ENCODE measurements around the gene CSNK2A3.

CSNK2A3 gene

DNA sequence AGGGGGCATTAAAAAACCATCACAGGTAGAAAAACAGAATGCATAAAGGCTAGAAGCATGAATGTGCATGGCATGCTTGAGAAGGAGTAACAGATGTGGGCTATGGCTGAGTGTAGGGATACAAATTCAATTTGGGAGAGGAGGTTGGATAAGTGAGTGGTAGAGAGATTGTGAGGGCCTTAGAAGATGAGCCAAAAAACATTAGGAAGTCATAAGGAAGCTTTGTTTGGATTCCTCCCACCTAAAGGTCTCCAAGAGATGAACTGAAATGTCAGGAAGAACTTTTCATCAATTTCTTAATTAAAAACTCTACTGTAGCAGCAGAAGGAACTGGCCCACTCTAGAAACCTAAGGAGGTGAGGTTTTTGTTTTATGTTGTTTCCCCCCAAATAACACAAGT, 41.2 kb upstream of the CSNK2A3 start:
- Histone ChIP-seq H3K18ac (ENCODE audit: low read length) (no peak overlapping the region), H3K23ac (ENCODE audit: low read depth, low read length, poor library complexity) (no peak overlapping the region), H3K4ac (ENCODE audit: low read length) (no peak overlapping the region), H3K27ac (replicated peaks; ENCODE audit: low read length) (no peak overlapping the region), H3K9ac (ENCODE audit: low read depth, low read length, poor library complexity) (no peak overlapping the region), H2BK12ac (ENCODE audit: low read length) (no peak overlapping the region), H3K79me1 (ENCODE audit: low read depth, low read length) (no peaks in the 10 kb centered on the region), H4K91ac (ENCODE audit: low read depth, low read length, poor library complexity) (no peak overlapping the region), H3K14ac (ENCODE audit: low read length) (no peak overlapping the region), H3K4me2 (ENCODE audit: insufficient read depth, low read length, poor library complexity, severe bottlenecking) (no peak overlapping the region), H3K4me3 (ENCODE audit: low read length in 2 of 2) (no peak overlapping the region), H2AFZ (ENCODE audit: low read length) (no peak overlapping the region), H2BK120ac (ENCODE audit: low read depth, low read length) (no peak overlapping the region), H3K9me3 (replicated peaks in 1 of 2; ENCODE audit: control insufficient read depth in 2 of 2, insufficient read depth in 1 of 2, low read depth in 1 of 2, low read length in 2 of 2) (no peaks in the 10 kb centered on the region), H4K8ac (ENCODE audit: low read depth, low read length) (no peak overlapping the region), H3K27me3 (ENCODE audit: control insufficient read depth in 3 of 3, insufficient read depth in 3 of 3, low read depth in 1 of 3, low read length in 3 of 3) (no peaks in the 10 kb centered on the region), H2BK5ac (ENCODE audit: low read length) (no peak overlapping the region), H2AK5ac (ENCODE audit: low read depth, low read length) (no peak overlapping the region), H3K4me1 (ENCODE audit: control insufficient read depth in 2 of 2, insufficient read depth in 1 of 2, low read depth in 1 of 2, low read length in 2 of 2) (peaks cover 0 to 1% of the 10 kb centered on the region in 2 donors), H3K36me3 (replicated peaks in 1 of 2; ENCODE audit: control insufficient read depth in 2 of 2, insufficient read depth in 2 of 2, low read length in 2 of 2) (no peaks in the 10 kb centered on the region), H2BK15ac (ENCODE audit: low read length) (no peak overlapping the region)
- DNase-seq (ENCODE audit: low spot score) = no peak

DNA sequence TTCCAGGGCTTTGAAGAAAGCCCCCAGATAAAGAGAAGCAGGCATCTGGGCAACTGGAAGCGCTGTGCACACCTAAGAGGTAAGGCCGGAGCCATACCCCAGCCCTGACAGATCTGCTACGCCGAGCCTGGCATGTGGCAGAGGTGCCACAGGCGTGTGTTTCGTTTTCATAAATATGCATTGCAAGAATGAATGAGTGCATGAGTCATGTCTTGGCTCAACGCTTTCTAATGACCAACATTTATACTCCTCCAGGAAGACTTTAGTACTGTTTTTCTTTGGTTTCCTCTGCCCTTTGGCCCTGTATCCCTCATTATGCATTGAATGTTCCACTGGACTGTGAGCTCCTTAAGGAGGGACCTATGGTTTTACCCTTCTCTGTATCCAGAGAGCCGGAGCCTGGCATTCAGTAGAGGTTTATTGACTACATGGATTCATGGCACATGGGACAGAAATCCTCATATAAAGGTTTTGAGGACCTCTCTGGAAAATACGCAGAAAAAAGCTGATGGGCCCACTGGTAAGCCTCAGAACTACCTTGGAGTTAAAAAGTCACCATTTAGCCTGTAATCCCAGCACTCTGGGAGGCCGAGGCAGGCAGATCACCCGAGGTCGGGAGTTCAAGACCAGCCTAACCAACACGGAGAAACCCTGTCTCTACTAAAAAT, 38.9 kb upstream of the CSNK2A3 start:
- Histone ChIP-seq H3K4ac (ENCODE audit: low read length) (no peak overlapping the region), H3K4me2 (ENCODE audit: insufficient read depth, low read length, poor library complexity, severe bottlenecking) (no peak overlapping the region), H3K4me3 (ENCODE audit: low read length in 2 of 2) (no peak overlapping the region), H3K4me1 (ENCODE audit: control insufficient read depth in 2 of 2, insufficient read depth in 1 of 2, low read depth in 1 of 2, low read length in 2 of 2) (peaks cover 0 to 3% of the 10 kb centered on the region in 2 donors), H3K23ac (ENCODE audit: low read depth, low read length, poor library complexity) (no peak overlapping the region), H3K14ac (ENCODE audit: low read length) (no peak overlapping the region), H3K9me3 (replicated peaks in 1 of 2; ENCODE audit: control insufficient read depth in 2 of 2, insufficient read depth in 1 of 2, low read depth in 1 of 2, low read length in 2 of 2) (no peaks in the 10 kb centered on the region), H2BK120ac (ENCODE audit: low read depth, low read length) (no peak overlapping the region), H4K91ac (ENCODE audit: low read depth, low read length, poor library complexity) (no peak overlapping the region), H3K79me1 (ENCODE audit: low read depth, low read length) (no peaks in the 10 kb centered on the region), H2BK15ac (ENCODE audit: low read length) (no peak overlapping the region), H4K8ac (ENCODE audit: low read depth, low read length) (no peak overlapping the region), H2AFZ (ENCODE audit: low read length) (no peak overlapping the region), H3K18ac (ENCODE audit: low read length) (no peak overlapping the region), H3K27me3 (ENCODE audit: control insufficient read depth in 3 of 3, insufficient read depth in 3 of 3, low read depth in 1 of 3, low read length in 3 of 3) (no peaks in the 10 kb centered on the region), H2BK12ac (ENCODE audit: low read length) (no peak overlapping the region), H3K9ac (ENCODE audit: low read depth, low read length, poor library complexity) (no peak overlapping the region), H2BK5ac (ENCODE audit: low read length) (no peak overlapping the region), H3K27ac (replicated peaks; ENCODE audit: low read length) (no peak overlapping the region), H2AK5ac (ENCODE audit: low read depth, low read length) (no peak overlapping the region), H3K36me3 (replicated peaks in 1 of 2; ENCODE audit: control insufficient read depth in 2 of 2, insufficient read depth in 2 of 2, low read length in 2 of 2) (no peaks in the 10 kb centered on the region)
- WGBS, 2 donors (ENCODE audit: extremely low coverage in 2 of 2, insufficient read length in 2 of 2, insufficient replicate concordance in 1 of 2) = no CpG with 5 or more reads among the region's 13 CpGs
- no peak for DNase-seq (ENCODE audit: low spot score)

DNA sequence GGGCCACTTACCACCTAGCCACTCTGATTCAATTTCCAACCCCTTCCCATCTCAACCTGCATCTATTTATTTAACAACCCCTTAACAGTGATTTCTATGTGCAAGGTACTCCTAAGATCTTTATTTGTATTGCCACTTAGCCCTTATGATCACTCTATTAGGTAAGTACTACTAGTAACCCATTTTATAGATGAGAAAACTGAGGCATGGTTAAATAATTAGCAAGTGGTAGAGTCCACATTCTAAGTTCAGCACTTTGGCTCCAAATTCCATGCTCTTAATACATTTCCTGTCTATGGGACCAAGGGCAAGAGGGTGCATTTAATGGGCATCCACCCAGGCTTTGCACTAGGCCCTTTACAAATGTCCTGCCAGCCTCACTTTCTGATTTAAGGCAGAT, 38.1 kb upstream of the CSNK2A3 start:
- H2BK120ac ChIP-seq (ENCODE audit: low read depth, low read length) = no peak overlapping the region
- no peak overlapping the region for H3K27ac ChIP-seq (replicated peaks; ENCODE audit: low read length)
- H3K4ac ChIP-seq (ENCODE audit: low read length) = no peak overlapping the region
- H4K8ac ChIP-seq (ENCODE audit: low read depth, low read length) = no peak overlapping the region
- H3K4me1 ChIP-seq (ENCODE audit: control insufficient read depth in 2 of 2, insufficient read depth in 1 of 2, low read depth in 1 of 2, low read length in 2 of 2) = peaks cover 0 to 3% of the 10 kb centered on the region in 2 donors
- H3K23ac ChIP-seq (ENCODE audit: low read depth, low read length, poor library complexity) = no peak overlapping the region
- H4K91ac ChIP-seq (ENCODE audit: low read depth, low read length, poor library complexity) = no peak overlapping the region
- H3K14ac ChIP-seq (ENCODE audit: low read length) = no peak overlapping the region
- no peak overlapping the region for H3K4me2 ChIP-seq (ENCODE audit: insufficient read depth, low read length, poor library complexity, severe bottlenecking)
- no peaks in the 10 kb centered on the region for H3K79me1 ChIP-seq (ENCODE audit: low read depth, low read length)
- H2BK5ac ChIP-seq (ENCODE audit: low read length) = no peak overlapping the region
- H3K36me3 ChIP-seq (replicated peaks in 1 of 2; ENCODE audit: control insufficient read depth in 2 of 2, insufficient read depth in 2 of 2, low read length in 2 of 2) = no peaks in the 10 kb centered on the region
- H3K27me3 ChIP-seq (ENCODE audit: control insufficient read depth in 3 of 3, insufficient read depth in 3 of 3, low read depth in 1 of 3, low read length in 3 of 3) = no peaks in the 10 kb centered on the region
- no peak overlapping the region for H2AFZ ChIP-seq (ENCODE audit: low read length)
- no peaks in the 10 kb centered on the region for H3K9me3 ChIP-seq (replicated peaks in 1 of 2; ENCODE audit: control insufficient read depth in 2 of 2, insufficient read depth in 1 of 2, low read depth in 1 of 2, low read length in 2 of 2)
- no peak overlapping the region for H3K9ac ChIP-seq (ENCODE audit: low read depth, low read length, poor library complexity)
- H2BK15ac ChIP-seq (ENCODE audit: low read length) = no peak overlapping the region
- H2AK5ac ChIP-seq (ENCODE audit: low read depth, low read length) = no peak overlapping the region
- no peak overlapping the region for H2BK12ac ChIP-seq (ENCODE audit: low read length)
- no peak overlapping the region for H3K4me3 ChIP-seq (ENCODE audit: low read length in 2 of 2)
- H3K18ac ChIP-seq (ENCODE audit: low read length) = no peak overlapping the region
- no peak for DNase-seq (ENCODE audit: low spot score)

GRCh38 chr11:11390068-11390771, 37.2 kb upstream of the CSNK2A3 start:
- no peaks in the 10 kb centered on the region for H3K36me3 ChIP-seq (replicated peaks in 1 of 2; ENCODE audit: control insufficient read depth in 2 of 2, insufficient read depth in 2 of 2, low read length in 2 of 2)
- H2BK120ac ChIP-seq (ENCODE audit: low read depth, low read length) = no peak overlapping the region
- H2AK5ac ChIP-seq (ENCODE audit: low read depth, low read length) = no peak overlapping the region
- H2BK12ac ChIP-seq (ENCODE audit: low read length) = no peak overlapping the region
- H3K79me1 ChIP-seq (ENCODE audit: low read depth, low read length) = no peaks in the 10 kb centered on the region
- H4K91ac ChIP-seq (ENCODE audit: low read depth, low read length, poor library complexity) = no peak overlapping the region
- H3K4me3 ChIP-seq (ENCODE audit: low read length in 2 of 2) = no peak overlapping the region
- H3K4ac ChIP-seq (ENCODE audit: low read length) = no peak overlapping the region
- H2AFZ ChIP-seq (ENCODE audit: low read length) = no peak overlapping the region
- no peak overlapping the region for H4K8ac ChIP-seq (ENCODE audit: low read depth, low read length)
- H2BK5ac ChIP-seq (ENCODE audit: low read length) = no peak overlapping the region
- H3K9me3 ChIP-seq (replicated peaks in 1 of 2; ENCODE audit: control insufficient read depth in 2 of 2, insufficient read depth in 1 of 2, low read depth in 1 of 2, low read length in 2 of 2) = no peaks in the 10 kb centered on the region
- H3K4me1 ChIP-seq (ENCODE audit: control insufficient read depth in 2 of 2, insufficient read depth in 1 of 2, low read depth in 1 of 2, low read length in 2 of 2) = peaks cover 0 to 3% of the 10 kb centered on the region in 2 donors
- H3K23ac ChIP-seq (ENCODE audit: low read depth, low read length, poor library complexity) = no peak overlapping the region
- H3K9ac ChIP-seq (ENCODE audit: low read depth, low read length, poor library complexity) = no peak overlapping the region
- no peak for DNase-seq (ENCODE audit: low spot score)
- no peak overlapping the region for H3K4me2 ChIP-seq (ENCODE audit: insufficient read depth, low read length, poor library complexity, severe bottlenecking)
- H3K14ac ChIP-seq (ENCODE audit: low read length) = no peak overlapping the region
- H3K27me3 ChIP-seq (ENCODE audit: control insufficient read depth in 3 of 3, insufficient read depth in 3 of 3, low read depth in 1 of 3, low read length in 3 of 3) = no peaks in the 10 kb centered on the region
- no peak overlapping the region for H2BK15ac ChIP-seq (ENCODE audit: low read length)
- no peak overlapping the region for H3K27ac ChIP-seq (replicated peaks; ENCODE audit: low read length)
- no CpG with 5 or more reads among the region's 5 CpGs for WGBS, 2 donors (ENCODE audit: extremely low coverage in 2 of 2, insufficient read length in 2 of 2, insufficient replicate concordance in 1 of 2)
- no peak overlapping the region for H3K18ac ChIP-seq (ENCODE audit: low read length)

Data from neuronal stem cell (in vitro differentiated cells).